GM21723 (cell line): ENCODE measurements around the gene ZNF8.
"Not testable (repeated sequence)": the region's sequence is repeated elsewhere in the genome, so short reads cannot be mapped to it uniquely, and the experiment has no call there.

Source experiments
- ATAC-seq: cut with Tn5 transposase; IDR thresholded peaks from one replicate; pipeline ENCODE4 v1.9.1; 2021; ENCODE audit warnings: mild to moderate bottlenecking, moderate library complexity; ENCODE audit not compliant: unreplicated experiment

The ZNF8 gene

GRCh38 chr19:58278541-58279041, at the start of gene ZNF8:
Gene ZNF8, plus strand, starts transcription at chr19:58278955. Its CDS starts 127 bp downstream, at chr19:58279082.
- ATAC-seq, result peak; percentile 91

DNA sequence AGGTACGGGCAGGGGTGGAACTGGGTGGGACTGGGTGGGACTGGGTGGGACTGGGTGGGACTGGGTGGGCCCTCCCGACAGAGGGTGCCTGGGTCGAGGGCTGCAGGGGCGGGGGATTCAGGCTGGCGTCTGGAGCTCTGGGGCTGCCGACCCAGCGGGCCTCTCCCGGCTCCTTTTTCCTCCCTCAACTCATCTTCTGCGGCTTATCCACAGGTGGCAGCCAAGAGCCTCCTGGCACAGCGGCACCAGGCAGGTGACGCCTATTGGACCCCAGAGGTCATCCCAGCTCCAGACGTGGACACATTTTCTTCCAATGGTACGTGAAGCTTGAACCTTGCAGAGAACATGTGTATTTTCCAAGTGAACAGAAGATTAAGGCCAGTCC, 49.5 kb upstream of the ZNF8 start:
- ATAC-seq, result peak; percentile 14

- ATAC-seq, result no peak
Observed at GRCh38 chr19:58237324-58237723, 41.4 kb upstream of the ZNF8 start.

DNA sequence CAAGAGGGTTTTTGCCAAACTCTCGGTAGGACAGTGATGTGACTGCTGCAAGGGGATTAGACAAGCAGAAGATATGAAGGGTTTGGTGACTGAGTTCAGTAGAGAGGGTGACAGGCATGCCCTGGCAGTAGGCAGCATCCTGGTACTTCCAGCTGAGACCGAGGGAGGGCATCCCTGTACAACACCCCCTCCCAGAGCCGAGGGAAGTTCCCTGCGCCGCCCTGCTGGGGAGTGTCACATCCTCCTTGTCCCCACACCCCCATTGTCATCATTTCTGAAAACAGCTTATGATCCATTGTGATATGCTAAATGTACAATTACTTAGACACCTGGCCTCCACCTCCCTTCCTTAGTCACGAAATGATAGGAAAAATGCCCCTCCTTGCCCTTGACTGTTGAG, 35.4 kb upstream of the ZNF8 start:
- ATAC-seq, result no peak

GRCh38 chr19:58248886-58249285, 29.9 kb upstream of the ZNF8 start:
- ATAC-seq, result no peak

DNA sequence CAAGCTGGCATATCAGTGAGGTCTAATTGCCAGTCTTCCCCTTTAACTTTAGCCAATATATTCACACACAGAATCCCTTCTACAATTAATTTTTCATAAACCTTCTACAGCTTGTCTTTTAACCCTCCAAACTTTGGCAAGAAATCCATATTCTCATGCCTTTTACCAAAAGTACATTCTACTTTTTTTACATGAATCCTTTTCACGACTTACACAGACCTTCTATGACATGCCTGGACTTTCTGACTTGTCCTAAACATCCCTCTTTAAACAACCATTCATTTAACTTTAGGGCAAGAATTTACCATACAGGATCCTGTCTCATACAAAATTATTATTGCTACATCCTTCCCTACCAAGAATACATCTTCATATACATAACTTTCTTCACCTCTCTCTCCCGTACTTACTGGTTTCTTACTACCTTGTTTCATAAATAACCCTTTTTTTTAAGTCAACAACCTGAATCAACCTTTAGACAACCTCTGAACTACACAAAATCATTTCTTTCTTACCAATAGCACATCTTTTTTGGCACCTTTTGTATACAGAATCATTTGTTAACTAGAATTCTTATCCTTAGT, 26.6 kb upstream of the ZNF8 start:
- ATAC-seq, result no peak

GRCh38 chr19:58258259-58258658, 20.5 kb upstream of the ZNF8 start:
- ATAC-seq, result not testable (repeated sequence)

GRCh38 chr19:58261600-58261967, 17.2 kb upstream of the ZNF8 start:
- no peak for ATAC-seq

DNA sequence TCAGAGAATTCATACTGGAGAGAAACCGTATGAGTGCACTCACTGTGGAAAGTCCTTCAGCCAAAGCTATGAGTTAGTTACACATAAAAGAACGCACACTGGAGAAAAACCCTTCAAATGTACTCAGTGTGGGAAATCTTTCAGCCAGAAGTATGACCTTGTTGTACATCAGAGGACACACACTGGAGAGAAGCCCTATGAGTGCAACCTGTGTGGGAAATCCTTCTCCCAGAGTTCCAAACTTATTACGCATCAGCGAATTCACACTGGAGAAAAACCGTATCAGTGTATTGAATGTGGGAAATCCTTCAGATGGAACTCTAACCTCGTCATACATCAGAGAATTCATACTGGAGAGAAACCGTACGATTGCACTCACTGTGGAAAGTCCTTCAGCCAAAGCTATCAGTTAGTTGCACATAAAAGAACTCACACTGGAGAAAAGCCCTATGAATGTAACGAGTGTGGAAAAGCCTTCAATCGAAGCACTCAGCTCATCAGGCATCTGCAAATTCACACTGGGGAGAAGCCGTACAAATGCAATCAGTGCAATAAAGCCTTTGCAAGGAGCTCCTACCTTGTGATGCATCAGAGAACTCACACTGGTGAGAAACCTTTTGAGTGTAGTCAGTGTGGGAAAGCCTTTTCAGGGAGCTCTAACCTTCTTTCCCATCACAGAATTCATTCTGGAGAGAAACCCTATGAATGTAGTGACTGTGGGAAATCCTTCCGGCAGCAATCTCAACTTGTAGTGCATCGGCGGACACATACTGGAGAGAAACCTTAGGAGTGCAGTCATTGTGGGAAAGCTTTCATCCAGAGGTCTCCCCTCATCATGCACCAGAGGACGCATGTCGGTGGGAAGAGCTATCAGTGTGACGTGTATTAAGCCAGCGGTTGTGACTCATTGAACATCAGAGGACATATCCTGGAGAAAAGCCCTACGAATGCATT, 16.5 kb upstream of the ZNF8 start:
- ATAC-seq, result no peak

GRCh38 chr19:58262922-58263296, 15.8 kb upstream of the ZNF8 start:
- no peak for ATAC-seq

- ATAC-seq, result no peak
Observed at GRCh38 chr19:58265100-58265499, 13.7 kb upstream of the ZNF8 start.

DNA sequence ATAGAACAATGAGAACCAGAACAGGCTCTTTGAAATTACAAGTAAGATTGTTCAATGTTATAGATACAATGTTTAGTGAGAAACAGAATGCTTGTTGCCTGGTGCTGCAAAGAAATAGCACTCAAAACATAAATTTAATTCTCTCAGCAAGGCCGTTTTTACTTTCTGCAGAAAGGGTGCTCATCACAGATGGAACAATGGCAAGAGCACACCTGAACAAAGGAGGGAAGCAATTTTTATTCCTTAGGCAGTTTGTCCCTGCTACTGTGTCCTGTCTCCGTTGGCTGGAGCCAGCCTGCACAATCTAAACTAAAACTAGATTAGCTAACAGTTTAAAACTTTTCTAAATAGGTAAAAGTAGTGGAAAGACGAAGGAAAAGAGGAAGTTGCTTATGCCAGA, 10.4 kb upstream of the ZNF8 start:
- no peak for ATAC-seq

DNA sequence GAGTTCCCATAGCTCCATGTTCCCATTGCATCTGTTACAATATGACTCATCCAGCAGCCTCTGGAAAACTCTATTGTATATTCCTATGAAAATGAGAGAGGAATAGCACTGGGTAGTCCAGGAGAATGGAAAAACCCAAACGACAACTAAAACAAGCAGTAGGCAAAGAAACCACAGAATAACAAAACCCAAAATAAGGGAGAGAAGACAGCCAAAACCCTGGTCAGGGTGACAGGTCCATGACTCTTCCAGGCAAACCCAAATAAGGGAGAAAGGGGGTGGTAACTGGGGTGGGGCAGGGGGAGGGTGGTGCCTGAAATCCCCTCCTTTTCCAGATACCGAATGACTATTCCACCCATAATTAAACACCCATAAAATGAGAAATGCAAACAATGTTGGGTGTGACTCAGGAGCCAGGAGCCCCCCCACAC, 4.0 kb upstream of the ZNF8 start:
- no peak for ATAC-seq

DNA sequence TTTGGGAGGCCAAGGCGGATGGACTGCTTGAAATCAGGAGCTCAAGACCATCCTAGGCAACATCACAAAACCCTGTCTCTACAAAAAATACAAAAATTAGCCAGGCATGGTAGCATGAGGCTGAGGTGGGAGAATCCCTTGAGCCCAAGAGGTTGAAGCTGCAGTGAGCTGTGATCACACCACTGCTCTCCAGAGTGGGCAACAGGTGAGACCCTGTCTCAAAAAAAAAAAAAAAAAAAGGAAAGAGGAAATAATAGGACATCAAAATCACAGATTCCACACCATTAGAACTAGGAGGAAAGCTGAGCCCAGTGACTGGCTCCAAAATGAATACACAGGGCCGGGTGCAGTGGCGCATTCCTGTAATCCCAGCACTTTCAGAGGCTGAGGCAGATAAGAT, 3.2 kb upstream of the ZNF8 start:
- ATAC-seq, result no peak

GRCh38 chr19:58277197-58277596, 1.6 kb upstream of the ZNF8 start:
- no peak for ATAC-seq

GRCh38 chr19:58277748-58278540, 811 bp upstream of the ZNF8 start:
- no peak for ATAC-seq

DNA sequence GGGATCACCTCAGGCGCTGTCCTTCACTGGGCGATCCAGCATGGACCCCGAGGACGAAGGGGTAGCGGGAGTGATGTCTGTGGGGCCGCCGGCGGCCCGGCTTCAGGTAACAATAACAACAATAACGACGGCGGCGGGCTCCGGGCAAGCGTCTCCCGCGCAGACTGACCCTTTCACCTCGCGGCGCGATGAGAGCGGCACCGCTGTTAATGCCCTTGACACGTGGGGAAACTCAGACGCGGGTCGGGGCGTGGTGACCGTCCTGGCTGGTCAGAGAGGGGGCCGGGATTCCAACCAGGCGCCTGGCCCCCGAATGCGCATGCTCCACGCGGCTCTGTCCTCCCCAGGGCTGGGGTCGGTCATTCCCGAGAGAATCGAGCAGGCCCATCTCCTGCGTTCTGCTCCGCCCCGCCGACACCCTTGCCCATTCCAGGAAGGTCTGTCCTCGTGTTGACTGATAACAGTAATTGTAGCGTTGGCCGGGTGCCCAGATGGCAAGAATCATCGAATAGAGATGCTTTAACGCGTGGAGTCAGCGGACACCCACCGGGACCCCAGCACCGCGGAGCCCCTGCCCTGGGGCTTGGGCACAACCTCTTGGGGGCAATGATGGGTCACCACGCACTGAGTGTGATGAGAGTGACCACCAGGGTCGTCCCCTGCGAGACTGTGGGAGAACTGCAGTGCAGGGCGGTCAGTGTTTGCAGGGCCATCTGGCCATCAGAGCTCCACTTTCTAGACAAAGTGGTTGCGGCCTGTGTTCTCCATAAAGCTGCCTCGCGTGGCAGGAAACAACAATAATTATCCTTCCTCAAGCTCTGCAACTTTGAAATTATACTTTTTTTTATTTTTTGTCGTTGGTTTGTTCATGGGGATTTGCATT, 528 bp downstream of the ZNF8 start:
- peak; percentile 29 for ATAC-seq

- ATAC-seq, result no peak
Observed at GRCh38 chr19:58279925-58280316, 1.2 kb downstream of the ZNF8 start.

- no peak for ATAC-seq
Observed at GRCh38 chr19:58284199-58284598, 5.4 kb downstream of the ZNF8 start.

DNA sequence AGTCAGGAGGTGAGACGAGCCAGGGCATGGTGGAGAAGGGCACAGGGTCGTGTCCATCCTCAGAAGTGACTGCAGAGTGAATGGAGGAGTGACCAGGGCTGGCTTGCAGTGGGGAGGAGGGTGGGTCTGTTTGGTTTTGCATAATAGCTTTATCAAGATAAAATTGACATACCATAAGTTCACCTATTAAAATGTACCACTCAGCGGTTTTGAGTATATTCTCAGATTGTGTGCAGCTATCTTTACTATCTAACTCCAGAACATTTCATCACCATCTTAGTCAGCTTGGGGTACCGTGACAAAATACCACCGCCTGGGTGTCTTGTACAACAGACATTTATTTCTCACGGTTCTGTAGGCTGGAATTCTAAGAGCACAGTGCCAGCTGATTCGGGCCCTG, 13.2 kb downstream of the ZNF8 start:
- ATAC-seq, result no peak
